Measurements from ENCODE around the gene FLYWCH2. TPM values are rescaled to one million over a fixed set of nuclear protein-coding genes. Genes with fewer than 3 reads are reported as not detected.

The FLYWCH2 gene
- polyA plus RNA-seq, 3 donors = 15.5 to 30.4 (median 30.0) TPM

Other genes starting within 250 kb of the FLYWCH2 start
- 10 to 100 TPM; 21.2 to 26.0 (median 22.6) TPM for gene KCTD5, start 200.7 kb upstream of the FLYWCH2 start, polyA plus RNA-seq (ENCODE audit: insufficient read length in 3 of 3)
- 1 to 10 TPM; 1.5 to 2.0 (median 1.8) TPM for gene PRSS27, start 163.0 kb upstream of the FLYWCH2 start, polyA plus RNA-seq (ENCODE audit: insufficient read length in 3 of 3)
- gene SRRM2, start 130.6 kb upstream of the FLYWCH2 start, polyA plus RNA-seq (ENCODE audit: insufficient read length in 3 of 3) = 100 to 1,000 TPM; 619 to 902 (median 689) TPM
- gene ELOB, start 105.9 kb upstream of the FLYWCH2 start, polyA plus RNA-seq (ENCODE audit: insufficient read length in 3 of 3) = 100 to 1,000 TPM; 193 to 255 (median 237) TPM
- gene PRSS33, start 95.7 kb upstream of the FLYWCH2 start, polyA plus RNA-seq (ENCODE audit: insufficient read length in 3 of 3) = under 1 TPM in 2 of 3 donors, not detected in 1; 0.22 to 0.24 TPM
- not detected for gene PRSS41, start 84.7 kb upstream of the FLYWCH2 start, polyA plus RNA-seq (ENCODE audit: insufficient read length in 3 of 3)
- gene PRSS21, start 66.0 kb upstream of the FLYWCH2 start, polyA plus RNA-seq (ENCODE audit: insufficient read length in 3 of 3) = under 1 TPM in 2 of 3 donors, not detected in 1; 0.30 to 0.49 TPM
- gene ZG16B, start 52.9 kb upstream of the FLYWCH2 start, polyA plus RNA-seq (ENCODE audit: insufficient read length in 3 of 3) = under 1 TPM in 1 of 3 donors, not detected in 2; 0.70 TPM
- gene PRSS22, start 25.0 kb upstream of the FLYWCH2 start, polyA plus RNA-seq (ENCODE audit: insufficient read length in 3 of 3) = 10 to 100 TPM in 1 of 3 donors, 1 to 10 TPM in 2; 2.8 to 12.2 (median 7.7) TPM
- 10 to 100 TPM; 17.8 to 45.4 (median 31.1) TPM for gene FLYWCH1, start 28.7 kb downstream of the FLYWCH2 start, polyA plus RNA-seq (ENCODE audit: insufficient read length in 3 of 3)
- gene KREMEN2, start 81.1 kb downstream of the FLYWCH2 start, polyA plus RNA-seq (ENCODE audit: insufficient read length in 3 of 3) = 1 to 10 TPM; 1.3 to 2.6 (median 2.0) TPM
- gene PAQR4, start 86.1 kb downstream of the FLYWCH2 start, polyA plus RNA-seq (ENCODE audit: insufficient read length in 3 of 3) = 10 to 100 TPM in 1 of 3 donors, 1 to 10 TPM in 2; 8.1 to 12.5 (median 8.3) TPM
- 10 to 100 TPM; 11.7 to 22.4 (median 18.8) TPM for gene PKMYT1, start 97.2 kb downstream of the FLYWCH2 start, polyA plus RNA-seq (ENCODE audit: insufficient read length in 3 of 3)
- 1 to 10 TPM; 1.7 to 3.2 (median 2.5) TPM for gene CLDN9, start 129.7 kb downstream of the FLYWCH2 start, polyA plus RNA-seq (ENCODE audit: insufficient read length in 3 of 3)
- gene CLDN6, start 135.0 kb downstream of the FLYWCH2 start, polyA plus RNA-seq (ENCODE audit: insufficient read length in 3 of 3) = 10 to 100 TPM; 33.8 to 42.0 (median 34.4) TPM
- 10 to 100 TPM in 2 of 3 donors, 1 to 10 TPM in 1; 6.7 to 17.6 (median 12.9) TPM for gene TNFRSF12A, start 137.2 kb downstream of the FLYWCH2 start, polyA plus RNA-seq (ENCODE audit: insufficient read length in 3 of 3)
- gene HCFC1R1, start 140.7 kb downstream of the FLYWCH2 start, polyA plus RNA-seq (ENCODE audit: insufficient read length in 3 of 3) = 10 to 100 TPM; 59.0 to 77.2 (median 64.2) TPM
- 10 to 100 TPM; 28.2 to 35.9 (median 30.5) TPM for gene THOC6, start 140.8 kb downstream of the FLYWCH2 start, polyA plus RNA-seq (ENCODE audit: insufficient read length in 3 of 3)
- 1 to 10 TPM; 1.0 to 2.5 (median 2.0) TPM for gene BICDL2, start 153.7 kb downstream of the FLYWCH2 start, polyA plus RNA-seq (ENCODE audit: insufficient read length in 3 of 3)
- gene MMP25, start 163.3 kb downstream of the FLYWCH2 start, polyA plus RNA-seq (ENCODE audit: insufficient read length in 3 of 3) = 1 to 10 TPM; 1.4 to 2.9 (median 1.9) TPM
- 10 to 100 TPM; 26.8 to 38.3 (median 29.6) TPM for gene IL32, start 182.4 kb downstream of the FLYWCH2 start, polyA plus RNA-seq (ENCODE audit: insufficient read length in 3 of 3)
- gene ZSCAN10, start 216.1 kb downstream of the FLYWCH2 start, polyA plus RNA-seq (ENCODE audit: insufficient read length in 3 of 3) = under 1 TPM in 2 of 3 donors, not detected in 1; 0.26 to 0.27 TPM
- 10 to 100 TPM; 14.2 to 18.3 (median 18.0) TPM for gene ZNF205, start 229.4 kb downstream of the FLYWCH2 start, polyA plus RNA-seq (ENCODE audit: insufficient read length in 3 of 3)